ENCODE measurements around the gene PARVB. TPM values are rescaled to one million over a fixed set of nuclear protein-coding genes. Genes with fewer than 3 reads are reported as not detected.
"Not testable (repeated sequence)": the region's sequence is repeated elsewhere in the genome, so short reads cannot be mapped to it uniquely, and the experiment has no call there.

The PARVB gene
- total and polyA plus RNA-seq, 2 donors (not counting 3 experiments of a cell fraction or from before 2014, with no cell fraction given), result 155 to 162 TPM

- dilution Hi-C loops (cut with MboI; ENCODE audit: extremely low pct_ligation_motif_present, low sequenced_read_pairs); H3K36me3 ChIP-seq (ENCODE audit: control insufficient read depth in 2 of 2, extremely low read depth in 1 of 2, insufficient read depth in 2 of 2, low read length in 2 of 2); H3K4me2 ChIP-seq (ENCODE audit: insufficient read depth, low read length); BruUV-seq (replicated peaks); H3K27ac ChIP-seq (ENCODE audit: insufficient read depth, low read depth, low read length); H3K9me1 ChIP-seq (replicated peaks; ENCODE audit: control insufficient read depth, extremely low read depth, insufficient read depth, low read length); H4K20me1 ChIP-seq (replicated peaks; ENCODE audit: control insufficient read depth, extremely low read depth, insufficient read depth, low read length); H3K9me3 ChIP-seq (replicated peaks; ENCODE audit: control insufficient read depth, insufficient read depth, low read length); FAIRE-seq; H3K79me2 ChIP-seq (ENCODE audit: control insufficient read depth, insufficient read depth, low read length); intact Hi-C loops (cut with micrococcal nuclease); H3K9ac ChIP-seq (replicated peaks; ENCODE audit: extremely low read depth, insufficient read depth, low read length); H3K4me3 ChIP-seq (replicated peaks in 1 of 3; ENCODE audit: insufficient read depth in 1 of 3, low read depth in 1 of 3, low read length in 3 of 3); H2AFZ ChIP-seq (ENCODE audit: low read depth, low read length); H3K27me3 ChIP-seq (ENCODE audit: control insufficient read depth in 2 of 2, insufficient read depth in 2 of 2, low read length in 2 of 2); DNase-seq (ENCODE audit: low read depth, low spot score): not testable (repeated sequence)
- ChIA-PET POLR2A (interaction anchor here (0.9 kb wide), 1 partner anchor 15 kb away, joined by 3 read pairs; no protein-coding TSS in a partner anchor), CTCF (interaction anchor here (1.5 to 4.7 kb wide), 2 partner anchors 14 to 69 kb away, joined by 4 to 16 read pairs; no protein-coding TSS in a partner anchor)
- peaks cover 13% of the 10 kb centered on the region for H3K4me1 ChIP-seq (ENCODE audit: control insufficient read depth, extremely low read depth, insufficient read depth, low read length)
Measured at GRCh38 chr22:44016586-44016985, 7.5 kb upstream of the PARVB start.

- dilution Hi-C loops (cut with MboI; ENCODE audit: extremely low pct_ligation_motif_present, low sequenced_read_pairs), result no loop called here
- no peaks in the 10 kb centered on the region for H3K36me3 ChIP-seq (ENCODE audit: control insufficient read depth in 2 of 2, extremely low read depth in 1 of 2, insufficient read depth in 2 of 2, low read length in 2 of 2)
- FAIRE-seq (no peak), DNase-seq (ENCODE audit: low read depth, low spot score) (no peak)
- no peak overlapping the region for H3K9ac ChIP-seq (replicated peaks; ENCODE audit: extremely low read depth, insufficient read depth, low read length)
- H3K4me2 ChIP-seq (ENCODE audit: insufficient read depth, low read length), result no peak overlapping the region
- no peaks in the 10 kb centered on the region for H3K9me1 ChIP-seq (replicated peaks; ENCODE audit: control insufficient read depth, extremely low read depth, insufficient read depth, low read length)
- no peak overlapping the region for H3K27ac ChIP-seq (ENCODE audit: insufficient read depth, low read depth, low read length)
- ChIA-PET POLR2A (no interaction called here), CTCF (no interaction called here)
- intact Hi-C loops (cut with micrococcal nuclease), result no loop called here
- H3K79me2 ChIP-seq (ENCODE audit: control insufficient read depth, insufficient read depth, low read length), result peaks cover 20% of the 10 kb centered on the region
- H3K4me3 ChIP-seq (replicated peaks in 1 of 3; ENCODE audit: insufficient read depth in 1 of 3, low read depth in 1 of 3, low read length in 3 of 3), result no peak overlapping the region
- H2AFZ ChIP-seq (ENCODE audit: low read depth, low read length), result no peak overlapping the region
- H3K4me1 ChIP-seq (ENCODE audit: control insufficient read depth, extremely low read depth, insufficient read depth, low read length), result peaks cover 28% of the 10 kb centered on the region
- no peaks in the 10 kb centered on the region for H4K20me1 ChIP-seq (replicated peaks; ENCODE audit: control insufficient read depth, extremely low read depth, insufficient read depth, low read length)
- H3K9me3 ChIP-seq (replicated peaks; ENCODE audit: control insufficient read depth, insufficient read depth, low read length), result no peaks in the 10 kb centered on the region
- H3K27me3 ChIP-seq (ENCODE audit: control insufficient read depth in 2 of 2, insufficient read depth in 2 of 2, low read length in 2 of 2), result no peaks in the 10 kb centered on the region
- TF ChIP-seq FOS (IDR thresholded peaks at IDR 0.05; ENCODE audit: borderline replicate concordance, insufficient read depth, low read length) (no peak), MYC (IDR thresholded peaks at IDR 0.05; ENCODE audit: low read depth, low read length) (no peak), POLR2AphosphoS5 (IDR thresholded peaks at IDR 0.05; ENCODE audit: insufficient read depth, low read depth, low read length) (no peak), EZH2 (IDR thresholded peaks at IDR 0.05; ENCODE audit: borderline replicate concordance, low read depth, low read length, severe bottlenecking) (no peak), MAX (IDR thresholded peaks at IDR 0.05; ENCODE audit: insufficient read depth, insufficient read length) (no peak)
- no TSS peak for BruUV-seq (replicated peaks)
Measured at GRCh38 chr22:44018594-44018993, 5.5 kb upstream of the PARVB start.

Data from endothelial cell of umbilical vein (primary cell).